ENCODE data around the gene CTBP2.
A peak's percentile ranks its signal among the peaks of the same experiment; 100 is the strongest.
"Not testable (repeated sequence)": the region's sequence is repeated elsewhere in the genome, so short reads cannot be mapped to it uniquely, and the experiment has no call there.

CTBP2 gene

DNA sequence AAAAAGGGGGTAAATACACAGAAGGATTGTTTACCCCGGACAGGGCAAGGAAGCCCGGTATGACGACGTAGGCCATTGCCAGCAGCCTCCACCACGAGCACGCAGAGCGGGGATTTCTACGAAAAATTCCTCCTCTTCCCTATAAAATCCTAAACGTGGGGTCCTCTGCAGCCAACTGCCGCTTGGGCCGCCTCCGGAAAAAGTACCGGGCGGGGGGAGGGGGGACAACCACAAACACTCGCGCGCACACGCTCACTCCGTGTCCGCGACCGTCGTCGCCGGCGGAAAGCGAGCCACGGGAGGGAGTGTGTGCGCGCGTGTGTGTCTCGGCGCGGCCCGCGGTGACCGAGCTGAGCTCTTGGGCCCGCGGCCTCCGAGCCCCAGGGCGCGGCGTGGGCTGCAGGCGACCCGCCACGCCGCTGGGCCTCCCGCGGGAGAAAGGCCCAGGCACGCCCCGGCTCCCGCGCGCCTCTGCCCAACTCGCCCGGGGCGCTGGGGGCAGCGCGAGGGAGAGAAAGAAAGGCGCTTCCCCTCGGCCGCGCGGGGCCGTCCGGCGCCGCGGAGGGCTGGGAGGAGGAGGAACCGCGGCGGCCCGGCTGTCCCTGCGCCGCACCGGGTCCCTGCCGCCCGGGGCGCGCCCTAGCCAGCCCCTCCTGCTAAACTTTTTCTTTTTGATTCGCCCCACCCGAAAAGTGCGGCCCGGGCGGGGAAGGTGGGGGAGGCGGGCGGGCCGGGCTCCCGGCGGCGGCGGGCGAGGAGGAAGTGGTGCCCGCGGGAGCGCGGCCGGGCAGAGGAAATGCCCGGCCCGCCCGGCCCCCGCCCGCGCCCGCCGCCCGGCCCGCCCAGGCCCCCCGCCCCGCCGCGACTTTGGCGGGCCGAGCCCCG, 1.5 kb downstream of the CTBP2 start:
- peak; percentile 44 for DNase-seq (ENCODE audit: low spot score)

DNA sequence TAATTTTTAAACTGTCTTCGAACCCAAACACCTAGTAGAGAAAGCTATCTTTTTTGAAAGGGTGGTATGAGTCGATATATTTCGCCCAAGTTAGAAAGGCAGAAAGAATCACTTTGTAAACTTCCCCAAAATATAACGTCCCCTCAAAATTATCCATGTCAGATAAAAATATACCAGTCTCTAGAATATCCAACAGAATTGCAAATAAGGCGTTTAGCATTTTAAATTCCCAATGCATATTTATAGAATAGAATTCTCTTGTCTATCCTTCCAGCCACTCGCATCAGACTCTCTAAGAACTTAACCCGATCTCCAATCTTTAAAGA, 2.1 kb downstream of the CTBP2 start:
- no peak for DNase-seq (ENCODE audit: low spot score)

DNA sequence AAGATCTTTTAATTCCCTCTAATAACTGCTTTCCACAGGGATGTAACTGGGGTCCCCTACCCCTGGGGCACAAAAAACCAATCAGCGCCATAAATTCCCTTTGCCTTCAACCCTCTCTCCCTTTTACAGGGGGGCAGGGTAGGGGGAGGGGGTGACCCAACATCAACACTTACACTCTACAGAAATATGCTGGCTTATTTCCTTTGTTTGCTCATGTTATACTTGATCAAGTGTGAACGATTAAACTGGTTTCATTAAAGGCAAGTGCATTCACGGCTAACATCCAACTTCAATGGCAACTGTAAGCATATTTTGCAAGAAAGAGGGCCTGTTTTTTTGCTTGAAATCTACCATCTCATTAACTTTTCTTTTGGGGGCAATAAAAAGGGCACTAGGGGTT, 2.9 kb downstream of the CTBP2 start:
- no peak for DNase-seq (ENCODE audit: low spot score)

DNA sequence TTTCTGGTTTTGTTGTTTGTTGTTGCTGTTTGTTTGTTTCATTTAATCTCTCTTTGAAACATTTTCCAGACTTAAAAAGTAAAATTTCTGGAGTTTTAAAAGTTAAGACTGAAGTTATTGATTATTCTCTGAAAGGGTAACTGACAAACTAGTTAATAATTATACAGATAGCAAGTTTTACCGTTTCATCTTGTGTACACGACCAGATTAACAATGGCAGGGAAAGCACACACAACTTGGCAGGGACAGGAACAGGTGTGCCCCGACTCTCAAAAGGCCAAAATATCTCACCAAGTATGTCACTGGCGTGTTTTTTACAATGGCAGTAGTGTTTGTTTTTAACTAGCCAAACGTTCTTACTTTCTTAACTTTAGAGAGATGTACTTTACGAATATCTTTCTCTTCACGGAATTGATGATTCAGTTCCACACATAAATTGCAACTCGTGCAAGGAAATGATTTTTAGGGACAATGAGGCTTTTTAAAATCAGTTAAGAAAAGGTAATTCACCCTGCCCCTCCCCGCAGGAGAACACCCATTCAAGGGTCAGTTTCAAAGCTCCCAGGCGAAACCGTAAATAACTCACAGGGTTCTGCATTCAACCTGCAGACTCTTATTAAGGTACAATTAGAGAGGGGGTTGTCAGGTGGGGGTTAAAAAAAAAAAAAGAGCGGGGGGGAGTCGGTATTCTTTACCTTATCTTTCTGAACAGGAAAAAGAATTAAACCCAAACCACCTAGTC, 3.5 kb downstream of the CTBP2 start:
- DNase-seq (ENCODE audit: low spot score), result no peak

DNA sequence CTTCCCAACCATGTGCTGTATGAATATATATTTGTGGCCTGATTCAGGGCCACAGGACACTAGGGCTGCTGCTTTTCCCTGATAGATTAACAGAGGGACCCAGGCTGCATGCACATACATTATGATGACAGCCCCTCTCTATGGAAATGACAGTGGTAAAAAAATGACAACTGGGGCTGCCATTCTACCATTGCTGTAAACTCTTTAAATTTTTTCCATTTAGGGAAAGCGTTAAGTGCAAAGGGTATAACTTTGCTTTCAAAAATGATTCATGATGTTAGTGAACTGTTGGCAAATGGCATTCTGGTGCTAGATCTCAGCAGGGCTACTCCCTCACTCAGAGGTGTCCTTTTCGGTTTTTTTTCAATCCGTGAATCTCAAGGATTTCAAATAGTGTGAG, 4.2 kb downstream of the CTBP2 start:
- no peak for DNase-seq (ENCODE audit: low spot score)

DNA sequence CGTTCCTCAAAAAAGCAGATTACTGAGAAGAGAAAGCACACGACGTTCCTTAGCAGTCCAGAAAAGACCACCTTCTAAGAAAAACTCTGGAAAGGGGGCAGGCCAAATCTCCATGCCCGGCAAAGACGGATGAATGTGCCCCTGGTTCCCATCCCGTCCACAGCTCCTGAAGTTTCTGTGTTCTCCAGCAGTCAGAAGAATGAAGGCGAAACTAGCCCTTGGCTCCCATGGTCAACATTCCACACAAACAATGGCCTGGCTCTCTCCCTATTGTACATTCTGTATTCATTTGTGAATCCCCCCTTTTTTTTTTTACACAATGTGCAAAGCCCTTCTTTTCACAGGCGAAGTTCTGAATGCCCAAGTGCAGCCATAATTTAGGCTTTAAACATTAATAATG, 5.3 kb downstream of the CTBP2 start:
- no peak for DNase-seq (ENCODE audit: low spot score)

DNA sequence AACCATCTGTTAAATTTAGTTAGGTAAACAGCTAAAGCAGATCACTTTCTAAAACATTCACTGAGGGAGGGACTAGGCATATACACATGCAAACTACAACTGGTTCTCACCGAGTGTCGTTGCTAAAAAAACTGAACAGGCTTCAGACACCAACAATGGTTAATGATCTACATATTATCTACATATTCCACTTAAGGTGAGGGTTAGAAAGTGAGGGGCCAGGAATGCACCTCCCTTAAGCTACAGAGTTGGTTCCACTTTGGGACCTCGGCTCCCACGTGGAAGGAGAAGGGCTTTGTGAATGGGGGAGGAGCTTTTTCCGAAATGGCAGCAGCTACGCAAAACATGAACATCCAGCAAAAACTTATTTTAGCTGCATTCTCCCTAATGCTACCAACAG, 5.8 kb downstream of the CTBP2 start:
- no peak for DNase-seq (ENCODE audit: low spot score)

DNA sequence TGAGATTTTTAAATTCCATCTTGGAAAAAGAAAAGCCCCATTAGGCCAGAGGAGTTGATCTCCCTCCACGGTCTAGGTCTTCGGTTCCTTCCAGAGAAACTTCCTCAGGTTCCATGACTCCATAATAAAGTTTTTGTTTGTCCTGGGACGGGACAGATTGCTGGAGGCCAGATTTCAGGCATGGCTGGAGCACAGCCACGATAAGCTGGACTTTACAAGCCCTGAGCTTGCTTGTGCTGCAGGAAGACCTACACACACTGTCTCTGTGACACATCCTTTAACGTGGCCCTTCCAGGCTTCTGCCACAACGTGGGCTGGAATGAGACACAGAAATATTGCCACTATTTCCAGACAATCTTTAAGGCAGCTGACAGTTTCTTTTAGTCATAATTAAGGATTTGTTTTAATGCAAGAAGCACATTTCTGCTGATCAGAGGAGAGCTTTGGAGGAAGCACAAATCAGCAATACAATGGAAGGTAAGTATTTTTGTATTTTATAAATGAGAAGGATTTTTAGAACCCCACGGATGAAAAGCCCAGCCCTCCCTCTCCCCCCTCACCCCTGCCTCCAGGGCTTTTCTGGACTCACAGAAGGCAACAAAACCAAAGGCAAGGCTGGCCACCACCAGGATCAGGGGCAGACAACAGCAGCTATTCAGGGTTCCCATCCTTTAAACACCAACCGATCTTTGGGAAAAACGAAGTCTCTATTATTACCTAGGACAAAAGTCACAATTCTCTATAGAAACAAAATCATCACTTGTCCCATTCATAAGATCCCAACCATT, 6.5 kb downstream of the CTBP2 start:
- no peak for DNase-seq (ENCODE audit: low spot score)

DNA sequence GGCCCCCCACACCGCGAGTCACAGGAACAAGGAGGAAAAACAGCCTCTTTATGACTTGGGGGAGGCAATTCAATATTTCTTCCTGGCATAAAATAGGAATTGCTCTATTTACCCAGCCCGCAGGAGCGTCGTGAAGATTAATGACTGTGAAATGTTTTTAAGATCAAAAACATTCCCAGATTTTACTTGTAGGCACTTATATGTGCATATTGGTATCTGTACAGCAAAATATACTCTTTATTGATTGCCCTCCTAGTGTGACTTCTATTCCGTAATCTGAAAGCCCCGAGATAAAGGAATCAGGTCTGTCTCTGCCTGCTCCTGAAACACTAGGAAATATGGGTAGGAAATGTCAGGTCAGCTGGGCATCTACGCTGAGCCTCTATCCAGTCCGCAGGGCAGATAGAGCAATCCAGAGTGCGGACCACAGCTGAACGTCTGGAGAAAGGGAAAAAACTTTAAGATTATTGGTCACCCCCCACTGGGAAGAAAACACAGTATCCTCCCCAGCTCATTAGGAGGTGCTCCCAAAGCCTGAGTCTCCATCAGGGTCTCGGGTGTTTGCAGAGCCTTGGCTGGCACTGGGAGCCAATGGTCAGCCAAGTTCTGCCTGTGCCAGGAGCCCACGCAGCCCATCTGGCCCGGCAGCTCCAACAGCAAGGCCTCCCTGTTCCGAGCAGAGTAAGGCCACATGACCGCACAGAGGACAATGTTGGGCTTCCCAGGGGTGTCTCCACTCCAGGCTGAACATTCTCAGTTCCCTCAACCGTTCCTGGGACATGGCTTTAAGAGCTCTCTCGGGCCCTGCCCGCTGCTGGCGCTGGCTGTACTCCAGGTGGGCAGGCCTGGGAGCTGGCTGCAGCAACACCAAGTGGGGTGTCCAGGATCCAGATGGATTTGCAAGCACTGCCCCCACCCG, 7.7 kb downstream of the CTBP2 start:
- no peak for DNase-seq (ENCODE audit: low spot score)

DNA sequence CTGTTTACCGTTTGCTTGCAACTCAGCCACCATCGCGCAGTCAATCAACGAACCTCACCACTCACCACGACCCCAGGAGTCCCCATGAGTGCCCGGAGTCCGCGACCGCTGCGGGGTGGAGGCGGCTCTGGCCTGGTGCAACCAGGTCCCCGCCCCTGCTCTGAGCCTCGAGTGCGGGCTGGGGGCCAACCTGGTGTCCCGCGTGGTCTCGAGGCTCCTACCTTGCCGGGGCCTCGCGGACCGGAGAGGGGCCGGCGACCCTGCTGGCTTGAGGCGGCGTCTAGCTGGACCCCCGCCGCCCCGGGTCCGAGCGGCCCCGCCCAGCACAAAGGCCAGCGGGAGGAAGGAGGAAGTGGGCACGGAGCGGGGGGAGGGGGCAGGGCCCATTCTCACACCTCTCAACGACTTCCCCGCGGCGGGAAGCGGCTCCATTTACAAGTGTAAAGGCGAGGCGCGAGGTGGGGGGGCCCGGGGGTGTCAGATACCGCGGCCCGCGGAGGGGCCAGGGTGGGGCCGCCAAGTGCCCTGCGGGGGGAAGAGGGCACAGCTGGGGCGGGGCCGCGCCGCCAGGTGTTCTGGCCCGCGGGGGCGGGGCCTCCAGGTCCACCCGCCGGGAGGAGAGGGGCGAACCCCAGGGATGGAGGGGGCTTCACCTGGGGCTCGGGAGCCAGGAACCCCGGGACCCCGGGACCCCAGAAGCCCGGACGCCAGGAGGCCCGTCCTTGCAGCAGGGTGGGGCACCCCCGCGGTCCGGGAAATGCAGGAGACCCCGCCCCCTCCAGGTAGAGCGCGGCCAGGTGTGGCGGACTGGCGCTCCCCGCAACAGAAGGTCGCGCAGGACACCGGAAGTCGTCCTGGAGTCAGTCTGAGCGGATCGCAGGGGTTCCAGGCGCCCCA, 8.6 kb downstream of the CTBP2 start:
- no peak for DNase-seq (ENCODE audit: low spot score)

DNA sequence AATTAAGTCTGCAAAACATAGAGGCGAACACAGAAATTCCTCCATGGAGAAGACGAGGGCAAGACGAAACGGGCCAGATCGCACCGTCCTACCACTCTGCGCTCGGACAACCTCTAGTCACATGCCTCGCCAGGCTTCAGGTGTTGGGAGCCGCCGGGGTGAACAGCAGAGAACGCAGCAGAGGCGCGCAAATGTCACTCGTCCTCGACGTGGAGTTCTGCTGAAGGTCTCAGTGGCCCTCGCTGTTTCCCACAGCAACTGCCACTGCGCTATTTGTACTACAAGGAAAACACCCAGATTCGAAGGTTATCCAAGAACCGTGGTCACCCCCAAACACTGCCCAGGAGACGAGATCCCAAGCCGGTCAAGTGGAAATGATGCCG, 9.2 kb downstream of the CTBP2 start:
- no peak for DNase-seq (ENCODE audit: low spot score)

DNA sequence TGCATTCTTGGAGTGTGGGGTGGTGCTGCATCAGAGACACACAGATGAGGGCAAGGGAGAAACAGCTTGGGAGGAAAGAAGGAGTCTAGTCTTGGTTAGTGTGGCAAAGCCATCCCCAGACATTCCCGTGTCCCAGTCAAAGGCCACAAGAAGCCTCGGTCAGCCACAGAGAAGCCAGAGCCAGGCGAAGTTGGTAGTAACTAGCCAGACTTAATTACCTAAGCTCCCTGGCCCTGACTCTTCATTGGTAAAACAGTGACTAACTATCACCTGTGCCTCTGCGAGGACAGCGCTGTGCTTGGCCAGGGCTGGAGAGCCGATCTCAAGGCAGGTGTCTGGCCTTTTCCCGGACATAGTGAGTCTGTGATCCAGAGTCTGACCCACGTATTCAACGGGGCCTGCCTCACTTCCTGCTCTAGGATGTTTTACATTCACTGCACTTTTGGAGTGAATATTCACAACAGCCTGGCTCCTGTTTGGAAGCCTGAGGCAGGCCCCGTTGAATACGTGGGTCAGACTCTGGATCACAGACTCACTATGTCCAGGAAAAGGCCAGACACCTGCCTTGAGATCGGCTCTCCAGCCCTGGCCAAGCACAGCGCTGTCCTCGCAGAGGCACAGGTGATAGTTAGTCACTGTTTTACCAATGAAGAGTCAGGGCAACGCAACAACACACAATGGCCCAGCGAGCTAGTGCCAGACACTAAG, 9.8 kb downstream of the CTBP2 start:
- DNase-seq (ENCODE audit: low spot score), result not testable (repeated sequence)

DNA sequence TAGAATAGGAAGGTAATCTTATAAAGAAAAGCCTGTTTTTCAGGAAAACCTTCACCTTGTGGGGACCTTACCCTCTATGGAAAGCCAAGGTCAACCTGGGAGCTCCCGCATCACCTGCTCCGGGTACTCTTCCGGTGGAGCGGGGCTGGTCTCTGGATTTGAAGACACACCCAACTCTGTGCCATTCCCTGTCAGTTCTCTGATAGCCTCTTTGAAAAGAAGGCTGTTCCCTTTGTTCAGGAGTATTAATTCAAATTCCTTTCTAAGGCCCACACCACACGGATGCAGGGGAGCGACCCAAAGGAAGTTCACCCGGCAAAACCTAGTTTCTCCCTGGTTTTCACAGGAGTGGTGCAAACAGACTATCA, 10.7 kb downstream of the CTBP2 start:
- DNase-seq (ENCODE audit: low spot score), result no peak

DNA sequence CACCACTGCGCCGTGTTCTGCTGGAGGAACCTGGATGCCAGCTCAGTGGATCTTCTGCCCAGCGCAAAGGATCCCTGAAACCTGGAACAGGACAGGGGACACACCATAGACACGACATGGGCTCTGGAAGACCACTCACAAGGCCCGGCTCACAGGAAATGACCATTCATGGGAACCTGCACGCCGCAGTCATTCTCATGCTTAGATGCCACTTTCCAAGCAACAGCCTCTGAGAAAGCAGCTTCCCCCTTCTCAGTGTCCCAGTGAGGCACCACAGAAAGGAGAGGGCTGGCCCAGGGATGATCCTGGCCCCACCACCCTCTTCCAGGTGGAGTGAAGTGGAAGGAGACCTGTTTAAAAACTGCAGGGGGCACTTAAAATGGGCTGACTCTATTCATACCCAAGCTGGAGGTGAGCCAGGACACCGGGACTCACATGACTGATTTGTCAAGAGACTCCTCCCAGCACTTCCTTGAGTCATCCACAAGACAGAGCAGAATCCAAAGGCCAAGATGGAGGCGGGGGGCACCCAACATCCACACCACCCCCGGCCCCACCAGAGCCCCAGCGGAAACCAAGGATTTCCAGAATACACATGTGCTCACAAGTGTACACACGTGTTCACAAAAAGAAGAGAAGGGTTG, 11.2 kb downstream of the CTBP2 start:
- peak; percentile 58 for DNase-seq (ENCODE audit: low spot score)

DNA sequence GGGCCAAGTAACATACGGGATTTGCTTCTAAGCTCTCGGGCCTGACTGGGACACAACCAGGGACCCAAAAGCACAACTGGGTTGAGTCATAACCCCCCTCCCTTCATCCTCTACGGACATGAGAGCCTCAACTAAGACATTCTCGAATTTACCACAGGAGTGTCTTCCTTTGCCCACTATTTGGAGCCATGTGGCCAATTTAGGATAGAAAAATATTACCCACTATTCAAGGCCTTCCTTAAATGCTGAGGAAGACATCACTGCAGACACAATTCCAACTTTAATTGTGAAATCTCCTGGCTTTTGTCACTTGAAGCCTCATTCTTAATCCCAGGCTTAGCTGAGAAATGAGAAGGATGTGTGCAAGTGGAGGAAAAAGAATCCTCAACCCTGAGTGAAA, 11.8 kb downstream of the CTBP2 start:
- no peak for DNase-seq (ENCODE audit: low spot score)

DNA sequence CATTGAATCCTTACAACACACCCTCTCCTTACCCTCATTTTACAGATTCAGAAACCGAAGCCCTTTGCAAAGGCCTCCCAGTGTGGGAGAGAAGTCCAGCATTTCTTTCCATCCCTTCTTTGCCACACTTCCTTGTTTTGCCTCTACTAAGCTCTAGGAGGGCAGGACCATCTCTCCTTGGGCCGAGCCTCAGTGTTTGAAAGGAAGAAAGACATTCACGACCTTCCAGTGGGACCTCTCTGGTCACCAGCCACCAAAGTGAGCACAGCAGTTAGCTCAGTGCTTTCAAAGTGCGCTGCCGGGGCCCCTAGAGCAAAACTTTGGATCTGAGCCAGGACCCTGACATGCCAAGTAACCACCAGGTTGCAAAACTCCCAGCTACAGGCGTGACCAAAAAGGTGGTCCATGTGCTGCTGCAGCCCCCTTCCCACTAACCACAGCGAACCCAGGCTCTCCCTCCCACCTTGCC, 12.4 kb downstream of the CTBP2 start:
- DNase-seq (ENCODE audit: low spot score), result no peak

DNA sequence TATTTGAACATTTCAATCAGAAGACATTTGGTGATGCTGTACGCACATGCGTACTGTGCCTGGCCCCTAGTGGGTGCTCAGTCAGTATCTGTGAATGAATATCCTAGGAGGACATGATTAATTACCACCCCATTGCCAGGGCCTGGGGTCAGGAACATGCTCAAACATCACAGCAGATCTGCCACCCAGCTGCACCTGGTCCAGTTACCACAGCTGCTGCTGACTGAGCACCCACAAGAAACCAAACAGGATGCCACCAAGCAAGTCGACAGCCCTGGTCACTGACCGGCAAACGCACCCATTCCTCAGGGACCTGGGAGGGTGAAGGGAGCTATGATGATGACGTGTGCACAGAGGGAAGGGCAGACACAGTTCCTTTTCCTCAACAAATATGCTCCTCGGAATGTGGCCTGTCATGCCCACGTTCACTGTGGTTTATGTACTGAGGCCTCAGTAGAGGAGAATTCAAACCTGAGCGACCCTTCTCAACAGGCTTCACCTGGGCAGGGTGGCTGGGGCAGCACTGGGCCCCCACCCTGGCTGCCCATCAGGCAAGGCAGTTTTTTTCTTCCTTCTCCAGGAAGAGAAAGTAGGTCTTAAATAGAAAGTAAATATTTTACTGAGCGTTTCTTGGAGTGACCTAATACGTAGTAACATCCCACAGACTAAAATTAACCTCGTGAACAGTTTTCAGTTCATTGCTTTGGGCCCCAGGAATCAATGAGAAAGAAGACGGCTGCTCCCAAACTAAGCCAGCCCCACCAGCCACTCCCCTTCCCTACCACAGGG, 13.4 kb downstream of the CTBP2 start:
- DNase-seq (ENCODE audit: low spot score), result no peak

DNA sequence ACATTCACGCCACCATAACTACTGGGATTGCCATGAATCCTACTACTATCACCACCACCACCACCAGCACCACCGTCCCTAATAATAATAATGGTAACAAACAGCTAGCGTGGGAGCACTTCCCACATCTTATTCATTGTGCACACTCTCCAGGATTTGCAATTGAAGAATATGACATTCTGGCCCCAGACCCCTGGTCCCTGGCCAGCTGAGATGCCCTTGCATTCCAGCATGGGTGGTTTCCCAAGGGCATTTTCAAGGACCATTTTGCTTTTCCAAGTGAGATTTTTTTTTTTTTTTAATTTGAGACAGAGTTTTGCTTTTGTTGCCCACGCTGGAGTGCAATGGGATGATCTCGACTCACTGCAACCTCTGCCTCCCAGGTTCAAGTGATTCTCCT, 14.7 kb downstream of the CTBP2 start:
- no peak for DNase-seq (ENCODE audit: low spot score)

Measured in RKO (cell line).